Neuronal stem cell (in vitro differentiated cells): Measurements from ENCODE around the gene CSHL1.
"Not testable (repeated sequence)": the region's sequence is repeated elsewhere in the genome, so short reads cannot be mapped to it uniquely, and the experiment has no call there.

Experiments
- DNase-seq: peaks from one replicate; pipeline ENCODE4 v3.0.0-alpha.2; 2013; ENCODE audit warnings: low spot score
- H2AFZ ChIP-seq: one replicate; pipeline ENCODE4 v1.6.1; 2013; ENCODE audit warnings: mild to moderate bottlenecking, low read length, inconsistent platforms
- H2AK5ac ChIP-seq: 2 replicates; pipeline ENCODE4 v1.6.1; 2013; ENCODE audit warnings: low read depth, mild to moderate bottlenecking, inconsistent platforms, low read length, moderate library complexity, mixed read lengths
- H2BK120ac ChIP-seq: 2 replicates; pipeline ENCODE4 v1.6.1; 2013; ENCODE audit warnings: low read depth, mild to moderate bottlenecking, inconsistent platforms, low read length, moderate library complexity, mixed read lengths
- H2BK12ac ChIP-seq: one replicate; pipeline ENCODE4 v1.6.1; 2013; ENCODE audit warnings: low read length, inconsistent platforms
- H2BK15ac ChIP-seq: 2 replicates; pipeline ENCODE4 v1.6.1; 2013; ENCODE audit warnings: mild to moderate bottlenecking, low read length, inconsistent platforms, mixed read lengths
- H2BK5ac ChIP-seq: one replicate; pipeline ENCODE4 v1.6.1; 2013; ENCODE audit warnings: inconsistent platforms, mild to moderate bottlenecking, low read length, moderate library complexity
- H3K14ac ChIP-seq: one replicate; pipeline ENCODE4 v1.6.1; 2013; ENCODE audit warnings: low read length, inconsistent platforms
- H3K18ac ChIP-seq: 2 replicates; pipeline ENCODE4 v1.6.1; 2013; ENCODE audit warnings: low read length, inconsistent platforms
- H3K23ac ChIP-seq: 2 replicates; pipeline ENCODE4 v1.6.1; 2013; ENCODE audit warnings: low read depth, mild to moderate bottlenecking, mixed read lengths, low read length, inconsistent platforms; ENCODE audit not compliant: poor library complexity
- H3K27ac ChIP-seq: replicated peaks from 3 replicates; pipeline ENCODE4 v1.5.1; 2013; ENCODE audit warnings: low read length, inconsistent platforms
- H3K27me3 ChIP-seq, 3 experiments: 2 replicates each; pipeline ENCODE4 v1.6.1; 2013; ENCODE audit warnings: low read length in 3 of 3, mild to moderate bottlenecking in 2 of 3, inconsistent platforms in 1 of 3, low read depth in 1 of 3, mixed read lengths in 1 of 3, moderate library complexity in 1 of 3; ENCODE audit not compliant: control insufficient read depth in 3 of 3, insufficient read depth in 3 of 3
- H3K36me3 ChIP-seq, 2 donors: replicated peaks in 1 of 2; 2 replicates each; pipeline ENCODE4 v1.6.1; 2013; ENCODE audit warnings: low read length in 2 of 2; ENCODE audit not compliant: control insufficient read depth in 2 of 2, insufficient read depth in 2 of 2
- H3K4ac ChIP-seq: 2 replicates; pipeline ENCODE4 v1.6.1; 2013; ENCODE audit warnings: inconsistent platforms, mild to moderate bottlenecking, low read length, moderate library complexity
- H3K4me1 ChIP-seq, 2 donors: 1 replicate in 1 of 2; 2 replicates in 1 of 2; pipeline ENCODE4 v1.6.1; 2013; ENCODE audit warnings: low read length in 2 of 2, low read depth in 1 of 2; ENCODE audit not compliant: control insufficient read depth in 2 of 2, insufficient read depth in 1 of 2
- H3K4me2 ChIP-seq: one replicate; pipeline ENCODE4 v1.6.1; 2013; ENCODE audit warnings: mild to moderate bottlenecking, low read length, inconsistent platforms; ENCODE audit not compliant: insufficient read depth, poor library complexity, severe bottlenecking
- H3K4me3 ChIP-seq, 2 donors: 2 replicates each; pipeline ENCODE4 v1.5.1; 2013; ENCODE audit warnings: low read length in 2 of 2, mild to moderate bottlenecking in 2 of 2, inconsistent platforms in 1 of 2, moderate library complexity in 1 of 2
- H3K79me1 ChIP-seq: one replicate; pipeline ENCODE4 v1.6.1; 2013; ENCODE audit warnings: low read depth, mild to moderate bottlenecking, inconsistent platforms, low read length, moderate library complexity
- H3K9ac ChIP-seq: one replicate; pipeline ENCODE4 v1.6.1; 2013; ENCODE audit warnings: mild to moderate bottlenecking, low read depth, low read length, inconsistent platforms; ENCODE audit not compliant: poor library complexity
- H3K9me3 ChIP-seq, 2 donors: replicated peaks in 1 of 2; 2 replicates each; pipeline versions ENCODE3 to v1.6.1; 2013; ENCODE audit warnings: low read length in 2 of 2, mild to moderate bottlenecking in 2 of 2, inconsistent platforms in 1 of 2, low read depth in 1 of 2, mixed read lengths in 1 of 2, moderate library complexity in 1 of 2; ENCODE audit not compliant: control insufficient read depth in 2 of 2, insufficient read depth in 1 of 2
- H4K8ac ChIP-seq: one replicate; pipeline ENCODE4 v1.6.1; 2013; ENCODE audit warnings: low read depth, mild to moderate bottlenecking, inconsistent platforms, low read length, moderate library complexity
- H4K91ac ChIP-seq: one replicate; pipeline ENCODE4 v1.6.1; 2013; ENCODE audit warnings: low read length, low read depth, mild to moderate bottlenecking, inconsistent platforms; ENCODE audit not compliant: poor library complexity
- WGBS, 2 donors: extraction: QIAGEN DNeasy Blood & Tissue Kit; methylation state at CpG; one replicate each; pipeline ENCODE4 v1.1.7; 2013; ENCODE audit warnings: missing lambda C conversion rate in 2 of 2, mixed read lengths in 1 of 2; ENCODE audit not compliant: insufficient read length in 2 of 2, insufficient replicate concordance in 1 of 2; ENCODE audit errors: extremely low coverage in 2 of 2; 5-methylcytosine and 5-hydroxymethylcytosine counted together

Gene CSHL1

GRCh38 chr17:63874061-63874626 lies 36.9 kb downstream of the CSHL1 start:
- not testable (repeated sequence) for H3K27me3 ChIP-seq, H3K9ac ChIP-seq, H2AK5ac ChIP-seq, H3K4me1 ChIP-seq, H2BK5ac ChIP-seq, H3K4me3 ChIP-seq, H3K9me3 ChIP-seq, H2AFZ ChIP-seq, H2BK120ac ChIP-seq, H3K14ac ChIP-seq, H2BK15ac ChIP-seq, H4K8ac ChIP-seq, H3K23ac ChIP-seq, H3K4ac ChIP-seq, H3K36me3 ChIP-seq, H3K4me2 ChIP-seq, DNase-seq, H3K18ac ChIP-seq, H3K27ac ChIP-seq, H4K91ac ChIP-seq, H2BK12ac ChIP-seq, H3K79me1 ChIP-seq
- WGBS, 2 donors: no CpG with 5 or more reads among the region's 8 CpGs

- H2AK5ac ChIP-seq, H4K8ac ChIP-seq, H3K18ac ChIP-seq, H3K14ac ChIP-seq, H3K36me3 ChIP-seq, H2BK12ac ChIP-seq, H2BK15ac ChIP-seq, H3K9me3 ChIP-seq, H3K9ac ChIP-seq, H2BK120ac ChIP-seq, H3K27me3 ChIP-seq, H4K91ac ChIP-seq, H3K4me2 ChIP-seq, H2BK5ac ChIP-seq, H3K79me1 ChIP-seq, DNase-seq, H3K27ac ChIP-seq, H3K4me3 ChIP-seq, H3K4ac ChIP-seq, H3K4me1 ChIP-seq, H3K23ac ChIP-seq, H2AFZ ChIP-seq: not testable (repeated sequence)
- WGBS, 2 donors: no CpG with 5 or more reads among the region's 7 CpGs
These were observed 37.5 kb downstream of the CSHL1 start, which contains the start of gene CSH2 for GRCh38 chr17:63873577-63873976. TSS of gene CSH2 (minus strand) at chr17:63873677. CDS start at chr17:63873614, 63 bp downstream.

- not testable (repeated sequence) for H2BK15ac ChIP-seq
These were observed 39.3 kb downstream of the CSHL1 start for GRCh38 chr17:63871646-63872365.

GRCh38 chr17:63870292-63870665 lies 40.8 kb downstream of the CSHL1 start:
- H2AK5ac ChIP-seq, H3K27me3 ChIP-seq, H3K4ac ChIP-seq, H3K14ac ChIP-seq, H2AFZ ChIP-seq, H3K4me1 ChIP-seq, H3K4me2 ChIP-seq, H2BK15ac ChIP-seq, H3K9me3 ChIP-seq, DNase-seq, H4K8ac ChIP-seq, H3K4me3 ChIP-seq, H3K79me1 ChIP-seq, H3K23ac ChIP-seq, H2BK5ac ChIP-seq, H3K9ac ChIP-seq, H3K27ac ChIP-seq, H2BK120ac ChIP-seq, H3K36me3 ChIP-seq, H4K91ac ChIP-seq, H3K18ac ChIP-seq, H2BK12ac ChIP-seq: not testable (repeated sequence)
- WGBS, 2 donors: no CpG with 5 or more reads among the region's 4 CpGs

More at GRCh38 chr17:63871646-63872365, 39.3 kb downstream of the CSHL1 start:
- H3K4me2 ChIP-seq, H4K8ac ChIP-seq, H3K18ac ChIP-seq, H3K23ac ChIP-seq, H3K79me1 ChIP-seq, H2BK12ac ChIP-seq, H3K4ac ChIP-seq, H3K4me1 ChIP-seq, DNase-seq, H2AK5ac ChIP-seq, H3K9ac ChIP-seq, H3K27ac ChIP-seq, H3K9me3 ChIP-seq, H3K14ac ChIP-seq, H2AFZ ChIP-seq, H4K91ac ChIP-seq, H2BK5ac ChIP-seq, H3K36me3 ChIP-seq, H3K27me3 ChIP-seq, H3K4me3 ChIP-seq, H2BK120ac ChIP-seq: not testable (repeated sequence)
- WGBS, 2 donors: no CpG with 5 or more reads among the region's 15 CpGs
